ENCODE results near the gene CSNK1G1.

The CSNK1G1 gene

GRCh38 chr15:64369078-64369607 is 13.2 kb upstream of the CSNK1G1 start:
- CTCF ChIA-PET: interaction anchor here (0.6 to 1.0 kb wide), 3 partner anchors 12 to 929 kb away, joined by 3 to 5 read pairs (median 3); no protein-coding TSS in a partner anchor
- H3K27ac ChIP-seq: no peak overlapping the region
- POLR2A ChIA-PET (ENCODE audit: low non-redundant PET): no interaction called here
- DNase-seq (ENCODE audit: low spot score): no peak
- no peak for TF ChIP-seq CTCF (conservative IDR thresholded peaks at IDR 0.05; ENCODE audit: low read depth)

- H3K27ac ChIP-seq: no peak overlapping the region
- ChIA-PET POLR2A (ENCODE audit: low non-redundant PET) (no interaction called here), CTCF (no interaction called here)
- no peak for TF ChIP-seq CTCF (conservative IDR thresholded peaks at IDR 0.05; ENCODE audit: low read depth)
- no peak for DNase-seq (ENCODE audit: low spot score)
Measured at GRCh38 chr15:64361259-64361658, 5.3 kb upstream of the CSNK1G1 start.

- ChIA-PET CTCF (interaction anchor here (0.6 to 0.9 kb wide), 3 partner anchors 12 to 327 kb away, joined by 3 to 4 read pairs (median 3); no protein-coding TSS in a partner anchor), POLR2A (ENCODE audit: low non-redundant PET) (no interaction called here)
- no peak for TF ChIP-seq CTCF (conservative IDR thresholded peaks at IDR 0.05; ENCODE audit: low read depth)
- no peak for DNase-seq (ENCODE audit: low spot score)
- H3K27ac ChIP-seq: peak overlapping the region; percentile 93
Measured at GRCh38 chr15:64356710-64357040, 702 bp upstream of the CSNK1G1 start.

- ChIA-PET POLR2A (ENCODE audit: low non-redundant PET) (no interaction called here), CTCF (interaction anchor here (0.6 to 1.4 kb wide), 4 partner anchors 29 to 181 kb away, joined by 3 to 8 read pairs (median 4); no protein-coding TSS in a partner anchor)
- peak; percentile 17 for DNase-seq (ENCODE audit: low spot score)
- H3K27ac ChIP-seq: peak overlapping the region; percentile 93
- no peak for TF ChIP-seq CTCF (conservative IDR thresholded peaks at IDR 0.05; ENCODE audit: low read depth)
Measured at GRCh38 chr15:64355348-64355943, 527 bp downstream of the CSNK1G1 start.

- H3K27ac ChIP-seq: peak overlapping the region; percentile 93
- ChIA-PET POLR2A (ENCODE audit: low non-redundant PET) (no interaction called here), CTCF (interaction anchor here (0.6 to 1.4 kb wide), 2 partner anchors 145 to 181 kb away, joined by 4 to 8 read pairs; no protein-coding TSS in a partner anchor)
- no peak for DNase-seq (ENCODE audit: low spot score)
- no peak for TF ChIP-seq CTCF (conservative IDR thresholded peaks at IDR 0.05; ENCODE audit: low read depth)
Measured at GRCh38 chr15:64354688-64355344, 1.2 kb downstream of the CSNK1G1 start.

GRCh38 chr15:64351265-64351664 is 4.7 kb downstream of the CSNK1G1 start:
- DNase-seq (ENCODE audit: low spot score): no peak
- no peak for TF ChIP-seq CTCF (conservative IDR thresholded peaks at IDR 0.05; ENCODE audit: low read depth)
- POLR2A ChIA-PET (ENCODE audit: low non-redundant PET): no interaction called here
- CTCF ChIA-PET: no interaction called here
- H3K27ac ChIP-seq: peak overlapping the region; percentile 26
